GDM1 (cell line): Measurements from ENCODE around the gene FIBP.
"Not testable (repeated sequence)": the region's sequence is repeated elsewhere in the genome, so short reads cannot be mapped to it uniquely, and the experiment has no call there.

Source experiments
- DNase-seq: peaks from one replicate; lab custom pipeline; 2025; lab: John Stamatoyannopoulos, UW

Gene FIBP

DNA sequence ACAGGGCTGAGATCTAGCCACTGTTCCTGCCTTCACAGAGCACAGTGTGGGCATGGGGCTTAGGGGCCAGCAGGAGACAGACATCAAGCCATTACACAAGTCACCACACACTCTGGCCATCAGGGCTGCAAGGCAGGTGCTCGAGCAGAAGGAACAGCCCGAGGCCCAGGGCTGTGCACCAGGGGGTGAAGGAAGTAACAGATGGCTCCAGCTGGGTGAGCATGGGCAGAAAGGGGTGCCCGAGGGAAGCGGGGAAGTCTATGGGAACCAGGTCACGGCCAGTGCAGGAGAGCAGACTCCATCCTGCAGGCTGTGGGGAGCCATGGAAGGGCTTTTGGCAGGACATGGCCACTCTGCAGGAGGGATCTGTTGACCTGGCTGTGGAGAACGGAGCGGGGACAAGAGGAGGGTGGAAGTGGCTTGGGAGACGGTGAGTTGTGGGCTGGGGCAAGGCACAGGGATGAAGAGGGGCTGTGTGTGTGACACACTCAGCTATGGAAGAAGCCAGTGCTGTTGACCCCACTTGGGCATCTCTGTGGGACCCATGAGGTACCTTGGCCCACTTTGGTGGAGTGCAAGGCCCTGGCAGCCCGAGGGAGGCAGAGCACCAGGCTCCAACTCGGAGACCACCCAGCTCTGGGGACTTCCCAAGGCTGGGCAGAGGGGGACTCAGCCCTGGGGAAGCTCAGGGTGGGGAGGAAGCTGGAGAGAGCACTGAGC is 27.0 kb upstream of the FIBP start:
- no peak for DNase-seq

GRCh38 chr11:65912845-65913244 is 24.6 kb upstream of the FIBP start:
- no peak for DNase-seq

DNA sequence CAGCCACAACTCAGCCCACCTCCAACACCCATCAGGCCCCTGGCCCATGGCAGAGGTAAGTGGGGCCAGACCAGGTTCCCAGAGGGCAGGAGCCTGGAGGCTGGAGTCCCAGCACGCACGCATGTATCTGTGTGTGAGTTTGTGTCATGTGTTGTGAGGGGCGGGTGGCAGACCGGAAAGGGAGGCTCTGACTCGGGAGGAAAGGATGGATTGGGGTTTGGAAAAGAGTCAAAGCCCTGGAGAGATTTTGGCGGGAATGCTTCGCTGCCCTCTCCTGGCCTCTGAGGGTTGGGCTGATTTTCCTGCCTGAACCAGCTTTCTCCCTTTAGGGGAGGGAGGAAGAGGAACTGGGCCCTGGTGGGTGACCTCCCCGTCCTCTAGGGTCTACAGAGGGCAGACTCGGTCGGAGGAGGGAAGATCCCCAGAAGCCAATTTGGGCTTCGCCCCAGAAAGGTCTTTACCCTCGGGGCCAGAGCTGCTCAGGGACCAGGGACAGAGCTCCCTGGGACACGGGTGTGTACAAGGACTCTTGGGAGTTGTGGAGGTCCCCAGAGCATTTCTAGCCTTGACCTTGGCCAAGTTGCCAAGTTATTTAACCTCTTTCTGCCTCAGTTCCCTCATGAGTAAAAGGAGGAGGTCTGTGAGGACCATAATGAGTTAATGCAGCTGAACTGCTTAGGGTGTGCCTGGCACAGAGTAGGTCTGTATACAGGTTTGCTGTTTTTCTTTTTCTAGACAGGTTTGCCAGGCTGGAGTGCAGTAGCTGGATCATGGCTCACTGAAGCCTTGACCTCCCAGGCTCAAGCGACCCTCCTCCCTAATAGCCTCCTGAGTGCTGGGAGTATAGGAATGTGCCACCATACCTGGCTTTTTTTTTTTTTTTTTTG is 23.7 kb upstream of the FIBP start:
- peak; percentile 47 for DNase-seq

GRCh38 chr11:65907878-65908277 is 19.6 kb upstream of the FIBP start:
- DNase-seq: no peak

DNA sequence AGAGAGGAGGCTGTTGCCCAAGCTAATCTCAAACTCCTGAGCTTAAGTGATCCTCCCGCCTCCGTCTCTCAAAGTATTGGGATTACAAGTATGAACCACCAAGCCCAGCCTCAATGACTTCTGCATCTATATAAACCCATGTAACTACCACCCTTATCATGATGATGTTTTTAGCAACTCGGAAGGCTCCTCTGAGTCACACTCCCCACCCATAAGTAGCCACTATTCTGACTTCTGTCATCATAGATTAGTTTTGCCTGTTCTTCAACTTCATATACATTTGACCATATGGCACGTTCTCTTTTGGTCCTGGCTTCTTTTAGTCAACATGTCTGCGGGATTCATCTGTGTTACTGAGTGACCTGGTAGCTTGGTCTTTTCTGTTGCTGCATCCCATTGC is 18.3 kb upstream of the FIBP start:
- DNase-seq: no peak

DNA sequence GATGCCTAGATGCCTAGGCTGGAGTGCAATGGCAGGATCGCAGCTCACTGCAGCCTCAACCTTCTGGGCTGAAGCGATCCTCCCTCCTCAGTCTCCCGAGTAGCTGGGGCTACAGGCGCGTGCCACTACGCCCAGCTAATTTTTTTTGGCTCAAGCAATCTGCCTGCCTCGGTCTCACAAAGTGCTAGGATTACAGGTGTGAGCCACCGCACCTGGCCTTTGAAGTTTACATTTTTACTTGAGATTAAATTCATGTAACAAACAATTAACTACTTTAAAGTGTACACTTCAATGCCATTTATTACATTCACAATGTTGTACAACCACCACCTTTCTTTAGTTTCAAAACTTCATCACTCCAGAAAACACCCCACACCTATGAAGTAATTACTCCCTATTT is 15.4 kb upstream of the FIBP start:
- DNase-seq: no peak

DNA sequence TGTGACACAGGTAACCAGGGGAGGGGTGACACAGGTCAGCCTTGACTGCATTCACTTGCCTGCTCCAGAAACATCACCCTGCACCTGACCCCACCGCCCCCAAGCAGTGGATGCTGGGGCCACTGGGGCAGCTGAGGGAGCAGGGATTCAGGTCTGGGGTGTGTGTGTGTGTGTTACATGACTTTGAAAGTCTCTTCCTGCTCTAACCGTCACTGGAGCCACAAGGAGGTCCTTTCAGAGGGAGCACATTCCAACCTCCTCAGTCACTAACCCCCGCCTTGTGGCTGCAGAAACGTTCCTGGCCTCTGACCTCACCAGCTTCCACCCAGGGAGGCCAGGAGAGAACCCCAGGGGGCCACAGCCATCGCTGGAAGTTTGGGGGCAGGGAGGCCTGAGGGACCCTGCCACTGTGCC is 14.8 kb upstream of the FIBP start:
- DNase-seq: peak; percentile 28

DNA sequence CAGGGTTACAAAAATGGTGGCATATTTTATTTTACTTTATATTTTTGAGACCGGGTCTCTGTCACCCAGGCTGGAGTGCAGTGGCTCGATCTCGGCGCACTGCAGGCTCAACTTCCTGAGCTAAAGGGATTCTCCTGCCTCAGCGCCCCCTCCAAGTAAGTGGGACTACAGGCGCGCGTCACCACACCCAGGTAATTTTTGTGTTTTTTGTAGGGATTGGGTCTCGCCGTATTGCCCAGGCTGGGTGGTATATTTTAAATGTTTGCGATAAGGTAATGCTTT is 12.6 kb upstream of the FIBP start:
- no peak for DNase-seq

DNA sequence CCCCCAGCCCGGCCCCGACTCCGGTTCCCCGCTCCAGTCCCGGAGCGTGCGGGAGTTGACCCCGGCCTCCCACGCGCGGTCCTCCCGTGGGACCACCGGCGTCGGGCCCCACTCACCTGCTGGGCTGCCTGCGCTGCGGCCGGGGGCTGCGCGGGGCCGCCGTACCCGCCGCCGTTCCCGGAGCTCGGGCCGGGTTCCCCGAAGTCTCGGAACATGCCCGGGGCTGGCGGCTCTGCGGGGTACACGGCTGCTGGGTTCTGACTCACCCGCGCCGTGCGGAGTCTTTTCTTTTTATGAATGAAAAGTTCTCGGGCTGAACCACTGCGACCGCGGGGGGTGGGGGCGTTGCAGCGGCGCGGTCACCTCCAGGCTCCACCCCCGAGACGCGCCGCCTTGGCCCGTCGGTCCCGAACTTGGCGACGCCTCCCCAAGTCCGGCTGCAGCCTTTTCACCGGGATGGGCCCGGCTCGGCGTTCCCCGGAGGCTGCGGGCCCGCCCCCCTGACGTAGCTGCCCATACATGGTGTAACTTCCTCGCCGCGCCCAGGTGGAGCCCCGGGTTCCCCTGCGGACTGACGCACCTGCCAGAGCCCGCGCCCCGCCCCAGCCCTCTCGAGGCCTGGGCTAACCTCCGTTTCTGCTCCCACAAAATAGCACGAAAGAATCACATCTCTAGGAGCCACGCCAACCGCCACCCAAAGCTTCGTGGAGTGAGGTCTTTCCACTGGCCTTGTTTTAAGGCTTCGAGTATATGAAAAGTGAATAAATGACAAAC is 12.0 kb upstream of the FIBP start, which contains the start of gene FOSL1:
TSS of gene FOSL1 (minus strand) at position 264 of the 774 bp plus-strand sequence. CDS start at position 215, 49 bp downstream.
- peak; percentile 89 for DNase-seq

DNA sequence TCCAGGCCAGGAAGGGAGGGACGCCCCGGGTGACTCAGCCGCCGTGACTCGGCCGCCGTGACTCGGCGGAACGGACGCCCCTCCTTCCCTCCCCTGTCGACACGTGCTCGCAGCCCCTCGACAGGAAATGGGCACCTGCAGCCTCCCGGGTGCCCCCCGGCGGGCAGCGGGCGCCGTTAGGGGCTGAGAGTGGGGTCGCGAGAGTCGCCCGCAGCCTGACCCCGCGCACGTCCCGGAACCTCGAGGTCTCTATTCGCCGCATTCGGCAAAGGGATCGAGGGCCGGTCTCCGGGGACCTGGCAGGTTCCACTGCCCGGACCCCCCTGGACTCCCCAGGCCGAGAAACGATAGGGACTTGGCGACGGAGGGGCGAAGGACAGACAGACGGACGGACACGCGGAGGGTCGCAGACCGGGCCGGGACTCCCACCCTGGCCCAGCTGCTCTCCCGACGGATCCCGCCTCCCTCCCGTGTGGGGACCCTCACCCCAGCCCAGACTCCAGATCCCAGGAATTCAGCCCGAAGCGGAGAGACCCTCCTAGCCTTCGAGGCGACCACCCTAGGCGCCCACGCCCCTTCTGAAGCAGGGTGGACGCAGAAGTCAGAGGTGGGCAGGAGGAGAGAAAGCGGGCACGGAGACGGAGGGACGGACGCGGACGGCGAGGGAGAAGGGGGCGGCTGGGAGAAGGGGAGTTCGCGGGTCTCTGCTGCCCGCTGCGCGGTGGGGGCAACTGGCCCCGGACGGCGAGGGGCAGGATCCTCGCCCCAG is 11.3 kb upstream of the FIBP start:
- DNase-seq: peak; percentile 72

- DNase-seq: no peak
Measured at GRCh38 chr11:65898656-65899355, 10.5 kb upstream of the FIBP start.

DNA sequence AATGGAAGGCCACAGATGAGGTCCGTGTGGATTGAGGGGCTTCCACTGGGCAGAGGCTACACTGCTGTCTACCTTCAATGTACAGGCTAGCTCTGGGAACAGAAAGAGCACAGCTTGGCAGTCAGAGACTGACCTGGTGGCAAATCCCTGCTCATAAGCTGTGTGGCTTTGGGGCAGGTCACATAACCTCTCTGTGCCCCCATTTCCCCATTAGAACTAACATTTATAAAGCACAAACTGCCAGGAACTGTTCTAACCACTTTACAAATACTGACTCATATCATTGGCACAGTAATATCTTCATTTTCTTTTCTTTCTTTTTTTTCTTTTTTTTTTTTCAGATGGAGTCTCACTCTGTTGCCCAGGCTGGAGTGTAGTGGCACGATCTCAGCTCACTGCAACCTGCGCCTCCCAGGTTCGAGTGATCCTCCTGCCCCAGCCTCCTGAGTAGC is 8.8 kb upstream of the FIBP start:
- DNase-seq: no peak

DNA sequence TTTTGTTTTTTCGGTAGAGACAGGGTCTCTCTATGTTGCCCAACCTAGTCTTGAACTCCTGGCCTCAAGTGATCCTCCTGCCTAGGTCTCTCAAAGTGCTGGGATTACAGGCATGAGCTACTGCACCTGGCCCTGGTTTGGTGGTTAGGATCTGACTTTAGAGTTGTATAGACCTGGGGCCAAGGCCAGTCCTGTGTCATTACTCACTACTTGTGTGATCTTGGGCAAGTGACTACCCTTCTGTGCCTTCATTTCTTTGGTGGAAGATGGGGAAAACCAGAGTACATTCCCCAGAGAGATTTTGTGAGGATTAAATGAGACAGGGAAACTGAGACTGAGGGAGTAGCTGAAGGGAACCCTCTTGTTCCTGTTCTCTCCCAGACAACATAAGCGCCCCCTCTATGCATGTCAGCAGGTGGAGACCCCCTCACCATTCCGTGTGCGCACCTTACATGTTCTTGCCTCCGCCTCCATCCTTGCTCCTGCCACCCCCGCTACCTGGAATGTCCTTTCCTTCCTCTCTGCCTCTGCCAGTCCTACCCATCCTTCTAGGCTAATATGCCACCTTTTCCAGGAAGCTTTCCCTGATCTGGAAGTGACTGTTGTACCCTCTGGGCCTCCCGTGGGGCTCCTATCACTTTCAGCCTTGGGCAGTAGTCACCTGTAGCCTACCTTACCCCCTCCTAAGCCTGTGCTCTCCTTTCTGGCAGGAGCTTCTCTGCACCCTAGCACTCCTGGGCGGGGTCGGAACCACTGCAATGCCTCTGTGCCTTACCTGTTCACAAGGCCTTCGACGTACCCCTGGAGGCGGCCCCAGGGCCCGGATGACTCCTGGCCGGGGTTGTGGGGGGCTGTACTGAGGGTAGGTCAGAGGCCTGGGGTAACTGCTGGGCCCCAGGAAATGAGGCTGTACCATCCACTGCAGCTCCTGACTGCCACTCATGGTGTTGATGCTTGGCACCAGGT is 8.0 kb upstream of the FIBP start:
- no peak for DNase-seq

GRCh38 chr11:65895482-65895981 is 7.3 kb upstream of the FIBP start:
- no peak for DNase-seq

- peak; percentile 72 for DNase-seq
Measured at GRCh38 chr11:65894034-65894591, 5.8 kb upstream of the FIBP start.

DNA sequence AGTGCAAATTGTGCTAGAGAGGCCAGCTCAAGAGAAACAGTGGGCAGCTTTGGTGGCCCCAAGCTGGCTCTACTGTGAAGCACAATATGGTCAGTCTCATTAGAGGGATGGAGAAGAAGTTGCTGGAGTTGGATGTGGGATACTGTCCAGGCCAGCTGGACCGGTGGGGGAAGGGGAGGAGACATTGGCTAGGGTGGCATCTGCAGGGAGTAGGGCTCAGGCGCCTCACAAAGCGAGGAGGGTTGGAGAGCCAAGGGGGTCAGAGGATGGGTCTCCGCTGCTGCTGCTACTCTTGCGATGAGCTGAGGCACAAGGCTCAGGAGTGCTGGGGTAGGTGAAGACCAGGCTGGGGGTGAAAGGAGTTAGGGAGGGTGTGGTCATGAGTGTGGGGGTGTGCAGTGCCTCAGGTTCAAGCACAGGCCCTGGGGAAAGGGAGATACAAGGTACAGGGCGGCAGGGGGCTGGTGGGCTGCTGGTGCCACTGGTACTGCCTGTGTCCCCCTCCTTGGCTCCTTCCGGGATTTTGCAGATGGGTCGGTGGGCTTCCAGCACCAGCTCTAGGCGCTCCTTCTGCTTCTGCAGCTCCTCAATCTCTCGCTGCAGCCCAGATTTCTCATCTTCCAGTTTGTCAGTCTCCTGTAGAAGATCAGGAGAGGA is 4.5 kb upstream of the FIBP start:
- no peak for DNase-seq

DNA sequence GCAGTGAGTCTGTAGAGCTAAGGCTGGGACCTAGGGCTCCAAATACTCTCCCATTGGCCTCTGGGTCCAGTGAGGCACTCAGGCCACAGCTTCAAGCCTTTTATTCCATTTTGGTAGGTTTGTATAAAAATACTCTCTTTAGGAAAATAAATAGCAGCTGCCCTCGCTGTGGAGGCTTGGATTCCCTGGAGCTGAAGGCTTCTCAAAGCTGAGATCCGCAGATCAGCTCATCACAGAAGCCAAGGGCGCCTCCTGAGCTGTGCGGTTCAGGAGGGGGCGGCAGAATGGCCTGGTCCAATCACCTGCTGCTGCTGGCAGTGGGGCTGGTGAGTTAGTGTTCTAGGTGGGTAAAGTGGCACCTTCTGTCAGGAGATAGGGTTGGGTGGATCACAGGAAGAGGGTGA is 3.9 kb upstream of the FIBP start:
- not testable (repeated sequence) for DNase-seq

DNA sequence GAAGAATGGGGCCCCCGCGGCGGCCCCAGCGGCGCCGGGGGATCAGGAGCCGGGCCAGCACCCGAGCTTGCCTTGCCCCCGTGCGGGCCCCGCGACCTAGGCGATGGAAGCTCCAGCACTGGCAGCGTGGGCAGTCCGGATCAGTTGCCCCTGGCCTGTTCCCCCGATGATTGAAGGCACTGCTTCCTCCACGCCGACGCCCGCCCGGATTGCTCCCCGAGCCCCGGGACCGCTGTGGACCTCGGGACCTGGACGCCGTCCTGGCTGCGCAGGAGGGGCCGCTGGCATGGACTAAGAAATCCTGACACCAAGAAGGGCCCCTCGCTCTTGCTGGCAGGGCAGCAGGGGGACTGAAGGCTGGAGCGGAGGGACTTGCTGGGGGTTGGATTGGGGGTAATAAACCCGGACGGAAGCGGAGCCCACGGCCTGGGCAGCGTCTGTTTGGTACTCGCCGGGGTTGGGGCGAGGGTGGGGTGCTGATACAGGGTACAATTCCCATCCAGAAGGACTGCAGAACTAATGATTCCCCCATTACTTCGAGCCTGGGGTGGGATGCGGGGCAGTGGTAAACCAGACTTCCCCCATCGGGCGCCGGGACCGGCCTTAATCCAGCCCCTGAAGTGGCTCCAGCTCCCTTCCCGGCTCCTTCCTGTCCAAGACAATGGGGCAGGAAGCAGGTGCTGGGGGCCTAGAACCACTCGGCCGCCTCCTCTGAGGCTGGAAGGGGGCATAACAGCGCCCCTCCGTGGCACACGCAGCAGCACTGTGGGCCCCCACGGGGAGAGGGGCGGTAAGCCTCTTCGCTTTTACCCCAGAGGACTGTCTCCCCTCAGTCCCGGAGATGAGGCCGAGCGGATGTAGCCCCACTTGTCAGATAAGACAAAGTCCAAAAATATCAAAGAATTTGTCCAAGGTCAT is 3.2 kb upstream of the FIBP start:
- DNase-seq: peak; percentile 29
